HG03469 (cell line): Measurements from ENCODE around the gene TRIP12.
A peak's percentile ranks its signal among the peaks of the same experiment; 100 is the strongest.
"Not testable (repeated sequence)": the region's sequence is repeated elsewhere in the genome, so short reads cannot be mapped to it uniquely, and the experiment has no call there.

Experiments
- ATAC-seq: cut with Tn5 transposase; IDR thresholded peaks from one replicate; pipeline ENCODE4 v1.9.1; 2021; ENCODE audit warnings: mild to moderate bottlenecking, moderate library complexity, moderate number of reproducible peaks; ENCODE audit not compliant: unreplicated experiment

TRIP12 gene

GRCh38 chr2:229835596-229836283 lies 86.1 kb downstream of the TRIP12 start:
- ATAC-seq: no peak

GRCh38 chr2:229834368-229834767 lies 87.4 kb downstream of the TRIP12 start:
- ATAC-seq: not testable (repeated sequence)

GRCh38 chr2:229832510-229832898 lies 89.3 kb downstream of the TRIP12 start:
- no peak for ATAC-seq

- no peak for ATAC-seq
These were observed 89.9 kb downstream of the TRIP12 start for GRCh38 chr2:229831805-229832509.

- no peak for ATAC-seq
These were observed 96.3 kb downstream of the TRIP12 start for GRCh38 chr2:229825476-229825875.

GRCh38 chr2:229821316-229821715 lies 100.5 kb downstream of the TRIP12 start:
- no peak for ATAC-seq

- ATAC-seq: no peak
These were observed 103.6 kb downstream of the TRIP12 start for GRCh38 chr2:229818230-229818629.

GRCh38 chr2:229815858-229816257 lies 106.0 kb downstream of the TRIP12 start:
- ATAC-seq: no peak

- ATAC-seq: no peak
These were observed 106.5 kb downstream of the TRIP12 start for GRCh38 chr2:229815342-229815741.

GRCh38 chr2:229810786-229811185 lies 111.0 kb downstream of the TRIP12 start:
- no peak for ATAC-seq

- ATAC-seq: no peak
These were observed 116.2 kb downstream of the TRIP12 start for GRCh38 chr2:229805559-229805958.

- no peak for ATAC-seq
These were observed 119.0 kb downstream of the TRIP12 start for GRCh38 chr2:229802785-229803184.

- ATAC-seq: peak; percentile 82
These were observed 120.6 kb downstream of the TRIP12 start for GRCh38 chr2:229800997-229801754.

GRCh38 chr2:229798446-229799155 lies 123.2 kb downstream of the TRIP12 start:
- no peak for ATAC-seq

GRCh38 chr2:229795058-229795457 lies 126.8 kb downstream of the TRIP12 start:
- no peak for ATAC-seq

- ATAC-seq: no peak
These were observed 127.2 kb downstream of the TRIP12 start for GRCh38 chr2:229794636-229795035.

- not testable (repeated sequence) for ATAC-seq
These were observed 135.5 kb downstream of the TRIP12 start for GRCh38 chr2:229786289-229786688.

GRCh38 chr2:229784791-229785190 lies 137.0 kb downstream of the TRIP12 start:
- no peak for ATAC-seq

- peak; percentile 39 for ATAC-seq
These were observed 138.6 kb downstream of the TRIP12 start for GRCh38 chr2:229783108-229783721.
